Astrocyte (in vitro differentiated cells and primary cell): Measurements from ENCODE around the gene FBXO22.

Experiments used
- EZH2 ChIP-seq: IDR thresholded peaks from 2 replicates; pipeline ENCODE4 v1.6.1; 2012; ENCODE audit warnings: mild to moderate bottlenecking, low read length, inconsistent platforms; ENCODE audit not compliant: insufficient read depth
- TF ChIP-seq, protein P1 (sequence below): IDR thresholded peaks from 2 replicates; pipeline ENCODE4 v1.5.1; 2011; ENCODE audit warnings: low read depth, mild to moderate bottlenecking, inconsistent platforms, low read length, moderate library complexity; ENCODE audit not compliant: insufficient read depth

DNA sequence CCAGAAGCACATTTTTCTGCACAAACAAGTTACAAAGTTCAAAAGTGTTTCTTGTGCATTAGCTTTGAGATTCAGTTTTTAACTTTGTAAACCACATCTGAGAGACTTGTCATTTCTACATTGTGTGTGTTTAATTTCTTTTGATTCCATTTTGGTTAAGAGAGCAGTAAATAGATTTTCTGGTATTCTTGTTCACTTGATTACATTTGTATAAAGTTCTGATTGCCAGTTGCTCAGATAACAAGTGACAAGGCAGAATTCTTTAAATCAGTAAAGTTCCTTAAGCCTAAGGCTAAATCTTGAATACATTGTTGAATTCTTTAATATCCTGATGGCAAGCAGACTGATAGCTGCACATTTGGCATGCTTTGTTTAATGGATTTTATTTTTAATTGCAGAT is 3.1 kb upstream of the FBXO22 start:
- TF ChIP-seq, protein P1, sequence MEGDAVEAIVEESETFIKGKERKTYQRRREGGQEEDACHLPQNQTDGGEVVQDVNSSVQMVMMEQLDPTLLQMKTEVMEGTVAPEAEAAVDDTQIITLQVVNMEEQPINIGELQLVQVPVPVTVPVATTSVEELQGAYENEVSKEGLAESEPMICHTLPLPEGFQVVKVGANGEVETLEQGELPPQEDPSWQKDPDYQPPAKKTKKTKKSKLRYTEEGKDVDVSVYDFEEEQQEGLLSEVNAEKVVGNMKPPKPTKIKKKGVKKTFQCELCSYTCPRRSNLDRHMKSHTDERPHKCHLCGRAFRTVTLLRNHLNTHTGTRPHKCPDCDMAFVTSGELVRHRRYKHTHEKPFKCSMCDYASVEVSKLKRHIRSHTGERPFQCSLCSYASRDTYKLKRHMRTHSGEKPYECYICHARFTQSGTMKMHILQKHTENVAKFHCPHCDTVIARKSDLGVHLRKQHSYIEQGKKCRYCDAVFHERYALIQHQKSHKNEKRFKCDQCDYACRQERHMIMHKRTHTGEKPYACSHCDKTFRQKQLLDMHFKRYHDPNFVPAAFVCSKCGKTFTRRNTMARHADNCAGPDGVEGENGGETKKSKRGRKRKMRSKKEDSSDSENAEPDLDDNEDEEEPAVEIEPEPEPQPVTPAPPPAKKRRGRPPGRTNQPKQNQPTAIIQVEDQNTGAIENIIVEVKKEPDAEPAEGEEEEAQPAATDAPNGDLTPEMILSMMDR, result no peak
- TF ChIP-seq EZH2, result no peak
